GM21390 (cell line): Measurements from ENCODE around the gene AUTS2.

Source experiments
- ATAC-seq: cut with Tn5 transposase; IDR thresholded peaks from one replicate; pipeline ENCODE4 v1.9.1; 2021; ENCODE audit not compliant: unreplicated experiment

The AUTS2 gene

GRCh38 chr7:70214071-70214470 lies 615.8 kb downstream of the AUTS2 start:
- ATAC-seq, result no peak

- ATAC-seq, result no peak
These were observed 617.2 kb downstream of the AUTS2 start for GRCh38 chr7:70215491-70215890.

GRCh38 chr7:70217571-70217970 lies 619.3 kb downstream of the AUTS2 start:
- ATAC-seq, result no peak

DNA sequence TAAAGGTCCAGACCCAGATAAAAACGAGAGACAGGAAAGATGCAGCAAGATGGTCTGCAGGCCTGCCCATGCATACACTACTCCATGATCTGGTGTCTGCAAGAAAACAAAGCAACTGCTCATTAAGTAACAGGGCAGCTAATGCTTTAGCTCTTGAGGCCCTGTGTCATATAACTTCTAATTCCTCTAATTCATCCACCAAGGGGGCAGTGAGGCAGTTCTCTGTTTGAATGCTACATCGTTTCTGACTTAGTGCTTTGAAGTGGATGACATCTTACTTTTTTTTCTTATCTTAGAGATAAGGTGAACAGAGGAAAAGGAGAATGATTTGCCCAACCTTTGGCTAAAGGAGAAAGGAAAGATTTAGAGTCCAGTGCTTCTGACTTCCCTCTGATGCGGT lies 619.7 kb downstream of the AUTS2 start:
- no peak for ATAC-seq

- ATAC-seq, result no peak
These were observed 620.8 kb downstream of the AUTS2 start for GRCh38 chr7:70219061-70219460.

DNA sequence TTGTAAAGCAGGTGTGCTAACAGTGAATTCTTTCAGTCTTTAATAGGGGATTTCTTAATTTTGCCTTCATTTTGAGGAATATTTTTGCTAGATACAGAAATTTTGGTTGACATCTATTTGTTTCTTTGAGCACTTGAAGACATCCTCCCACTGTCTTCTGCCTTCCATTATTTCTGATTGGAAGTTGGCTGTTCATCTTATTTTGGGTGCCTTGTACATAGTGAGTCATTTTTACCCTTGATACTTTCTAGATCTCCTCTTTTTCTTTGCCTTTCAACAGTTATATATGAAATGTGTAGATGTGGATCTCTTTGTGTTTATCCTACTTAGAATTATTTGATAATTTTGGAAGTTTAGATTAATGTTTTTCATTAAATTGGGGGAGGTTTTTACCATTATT lies 631.0 kb downstream of the AUTS2 start:
- ATAC-seq, result no peak

DNA sequence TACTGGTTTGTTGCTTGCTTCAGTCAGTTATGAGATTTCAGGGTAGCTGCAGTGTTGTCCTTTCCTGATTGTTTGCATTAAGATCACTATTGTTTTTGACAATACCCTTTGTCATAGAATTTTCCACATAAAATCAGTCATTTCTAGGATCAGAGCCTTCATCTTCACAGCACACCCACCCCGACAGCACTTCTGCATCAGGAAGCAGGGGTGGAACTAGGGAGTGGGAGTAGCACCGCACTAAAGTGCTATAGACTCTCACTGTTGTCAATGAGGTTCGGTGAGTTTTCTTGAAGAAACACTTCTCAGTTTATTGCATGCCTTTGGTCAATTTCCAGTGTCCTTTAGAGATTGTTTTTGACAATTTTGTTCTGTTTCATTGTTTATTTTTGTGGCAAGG lies 632.5 kb downstream of the AUTS2 start:
- ATAC-seq, result no peak

- no peak for ATAC-seq
These were observed 635.5 kb downstream of the AUTS2 start for GRCh38 chr7:70233776-70234175.

- no peak for ATAC-seq
These were observed 639.0 kb downstream of the AUTS2 start for GRCh38 chr7:70237256-70237655.

- peak; percentile 100 for ATAC-seq
These were observed 639.7 kb downstream of the AUTS2 start for GRCh38 chr7:70237831-70238575.

DNA sequence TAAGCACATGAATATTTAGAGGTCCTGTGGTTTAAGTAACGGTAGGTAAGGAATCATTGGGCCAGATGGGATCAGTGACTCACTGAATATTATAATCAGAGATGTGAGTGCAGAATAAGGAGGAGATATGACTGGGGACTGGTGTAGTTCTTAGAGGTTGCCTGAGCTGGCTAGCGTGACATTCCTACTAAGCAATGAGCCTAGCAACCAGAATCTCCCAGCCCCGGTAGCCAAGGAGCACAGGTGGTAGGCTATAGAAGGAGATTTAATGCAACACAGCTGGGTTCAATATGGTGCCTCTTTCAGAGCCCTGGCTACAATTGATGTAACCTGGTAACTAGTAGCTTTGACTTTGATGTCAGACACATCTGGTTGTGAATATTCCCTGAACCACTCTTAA lies 641.6 kb downstream of the AUTS2 start:
- no peak for ATAC-seq

DNA sequence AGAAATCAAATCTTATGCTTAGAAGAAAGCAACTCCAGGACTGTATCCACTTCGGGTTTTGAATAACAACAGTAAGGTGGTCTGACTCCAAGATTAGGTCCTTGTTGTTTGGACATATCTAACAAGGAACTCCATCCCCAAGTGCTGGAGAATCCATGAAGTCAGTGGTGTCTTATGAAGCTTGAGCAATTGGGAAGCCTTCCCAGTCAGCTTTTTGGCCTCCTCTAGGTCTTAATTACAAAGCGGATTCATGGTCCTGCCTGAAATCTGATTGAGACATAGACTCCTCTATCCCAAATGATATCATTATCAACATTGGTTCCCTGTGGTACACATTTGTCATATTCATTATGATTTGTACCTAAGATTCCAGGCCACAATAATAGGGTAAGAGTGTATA lies 642.6 kb downstream of the AUTS2 start:
- ATAC-seq, result no peak

- no peak for ATAC-seq
These were observed 643.4 kb downstream of the AUTS2 start for GRCh38 chr7:70241536-70242175.

GRCh38 chr7:70242826-70243225 lies 644.6 kb downstream of the AUTS2 start:
- ATAC-seq, result no peak

DNA sequence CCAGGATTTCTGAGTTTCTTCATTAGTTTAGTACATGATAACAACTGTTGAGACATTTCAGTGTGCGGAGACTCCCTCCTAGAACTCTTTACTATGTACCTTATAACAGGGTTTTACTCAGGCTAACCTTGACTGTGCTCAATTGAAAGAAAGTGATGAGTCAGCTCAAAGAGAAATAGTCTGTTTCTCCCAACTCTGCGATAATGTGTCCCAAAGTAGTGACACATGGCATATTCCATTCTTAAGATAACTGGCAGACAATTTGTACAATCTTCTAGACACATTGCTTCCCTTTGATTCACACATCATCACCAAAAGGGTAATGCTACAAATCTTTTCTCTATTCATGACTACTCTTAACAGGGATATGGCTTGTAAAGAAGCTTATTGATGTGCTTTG lies 645.2 kb downstream of the AUTS2 start:
- ATAC-seq, result no peak

- ATAC-seq, result no peak
These were observed 659.6 kb downstream of the AUTS2 start for GRCh38 chr7:70257921-70258320.

DNA sequence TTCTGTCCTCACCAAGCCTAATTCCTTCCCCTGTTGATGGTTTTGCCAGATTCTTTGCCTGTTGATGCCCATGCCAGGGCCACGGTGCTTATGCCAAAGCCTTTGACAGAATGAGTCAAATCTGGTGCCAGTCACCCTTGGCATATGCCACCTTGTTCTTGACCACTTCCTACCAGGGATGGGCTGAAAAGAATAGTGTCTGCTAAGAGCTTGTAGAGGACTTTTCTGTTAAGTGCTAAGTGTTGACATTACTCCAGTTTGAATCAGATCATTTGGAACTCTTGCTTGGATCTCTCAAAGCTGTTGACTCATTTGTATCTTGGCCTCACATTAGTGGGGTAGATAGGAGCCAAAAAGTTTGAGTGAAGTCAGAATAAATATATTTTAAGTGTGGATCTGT lies 661.2 kb downstream of the AUTS2 start:
- ATAC-seq, result no peak

DNA sequence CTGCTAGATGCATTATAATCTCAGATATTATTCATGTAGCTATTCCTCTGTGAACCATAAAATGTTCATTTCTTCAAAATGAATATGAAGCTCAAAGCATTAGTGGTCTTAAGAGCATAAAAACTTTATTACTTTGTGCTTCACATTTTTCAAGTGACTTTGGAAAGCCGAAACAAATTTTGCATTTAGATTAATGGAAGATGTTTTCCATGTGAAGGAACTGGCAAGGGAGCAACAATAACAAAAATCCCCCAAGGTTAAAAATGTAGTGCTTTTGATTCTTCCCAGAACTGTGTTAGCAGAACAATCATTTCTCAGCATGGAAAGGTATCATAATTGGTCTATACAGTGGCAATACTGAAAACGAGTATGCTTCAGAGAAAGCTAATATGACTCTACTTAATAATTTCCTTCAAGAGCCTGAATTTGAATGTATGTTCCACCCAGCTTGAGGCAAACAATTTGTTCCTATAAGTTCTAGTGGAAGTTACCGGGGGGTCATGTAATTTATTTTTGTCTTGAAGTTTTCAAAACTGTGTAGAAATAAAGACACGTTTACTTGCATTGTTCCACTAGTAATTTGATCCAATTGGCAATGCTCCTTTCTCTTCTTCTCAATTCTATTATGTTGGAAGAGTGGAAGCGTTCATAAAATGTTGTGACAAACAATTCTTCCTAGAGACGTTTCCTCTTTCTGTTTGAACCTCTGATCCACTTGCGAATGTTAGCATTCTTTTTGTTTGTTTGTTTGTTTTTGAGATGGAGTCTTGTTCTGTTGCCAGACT lies 665.4 kb downstream of the AUTS2 start:
- ATAC-seq, result no peak

GRCh38 chr7:70266186-70266585 lies 667.9 kb downstream of the AUTS2 start:
- ATAC-seq, result no peak

- no peak for ATAC-seq
These were observed 669.3 kb downstream of the AUTS2 start for GRCh38 chr7:70267381-70268120.

- no peak for ATAC-seq
These were observed 669.9 kb downstream of the AUTS2 start for GRCh38 chr7:70268179-70268578.
